ENCODE data around the gene KCNJ10. TPM values are rescaled to one million over a fixed set of nuclear protein-coding genes. Genes with fewer than 3 reads are reported as not detected.

The KCNJ10 gene
- under 1 TPM in 2 of 6 donors, not detected in 4; 0.08 to 0.09 TPM for total RNA-seq
- under 1 TPM in 1 of 2 donors, not detected in 1; 0.05 TPM for polyA plus RNA-seq

DNA sequence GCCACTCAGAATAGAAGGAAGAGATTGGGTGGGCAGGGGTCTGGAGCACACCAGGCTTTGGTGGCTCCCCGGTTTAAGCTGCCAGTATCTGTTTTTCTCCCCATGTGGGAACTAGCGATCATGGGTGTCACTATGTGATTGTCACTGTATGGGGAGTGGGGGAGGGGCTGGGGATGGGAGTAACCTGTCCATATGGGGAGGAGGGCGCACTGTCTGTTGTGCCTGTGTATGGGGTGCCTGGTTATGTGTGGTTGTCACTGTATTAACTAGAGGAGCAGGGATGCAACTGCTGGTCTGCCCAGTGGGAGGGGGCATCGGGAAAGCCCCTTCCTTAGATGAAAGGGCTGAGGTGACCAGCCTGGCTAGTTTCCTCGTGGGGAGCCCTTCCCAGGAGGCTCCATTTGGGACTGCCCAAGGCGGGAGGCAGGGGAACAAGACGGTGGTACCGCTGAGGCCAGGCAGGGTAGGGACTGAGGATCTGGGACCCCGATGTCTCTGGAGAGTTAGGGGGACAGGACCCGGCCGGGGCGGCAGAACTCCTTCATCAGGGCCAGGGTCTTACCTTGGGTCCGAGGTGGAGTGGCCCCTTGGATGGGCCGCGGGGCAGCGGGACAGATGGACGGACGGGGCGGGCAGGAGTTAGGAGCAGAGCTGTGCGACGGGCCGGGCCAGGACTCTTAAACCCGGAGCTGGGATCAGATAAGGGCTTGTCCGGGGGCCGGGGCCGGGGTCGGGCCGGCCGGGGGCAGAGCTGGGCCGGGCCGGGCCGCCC lies at the start of gene KCNJ10:
TSS of gene KCNJ10 (minus strand) at position 701 of the 772 bp plus-strand sequence. CDS start 27,628 bp downstream, outside the sequence.
- TF ChIP-seq, protein P1, sequence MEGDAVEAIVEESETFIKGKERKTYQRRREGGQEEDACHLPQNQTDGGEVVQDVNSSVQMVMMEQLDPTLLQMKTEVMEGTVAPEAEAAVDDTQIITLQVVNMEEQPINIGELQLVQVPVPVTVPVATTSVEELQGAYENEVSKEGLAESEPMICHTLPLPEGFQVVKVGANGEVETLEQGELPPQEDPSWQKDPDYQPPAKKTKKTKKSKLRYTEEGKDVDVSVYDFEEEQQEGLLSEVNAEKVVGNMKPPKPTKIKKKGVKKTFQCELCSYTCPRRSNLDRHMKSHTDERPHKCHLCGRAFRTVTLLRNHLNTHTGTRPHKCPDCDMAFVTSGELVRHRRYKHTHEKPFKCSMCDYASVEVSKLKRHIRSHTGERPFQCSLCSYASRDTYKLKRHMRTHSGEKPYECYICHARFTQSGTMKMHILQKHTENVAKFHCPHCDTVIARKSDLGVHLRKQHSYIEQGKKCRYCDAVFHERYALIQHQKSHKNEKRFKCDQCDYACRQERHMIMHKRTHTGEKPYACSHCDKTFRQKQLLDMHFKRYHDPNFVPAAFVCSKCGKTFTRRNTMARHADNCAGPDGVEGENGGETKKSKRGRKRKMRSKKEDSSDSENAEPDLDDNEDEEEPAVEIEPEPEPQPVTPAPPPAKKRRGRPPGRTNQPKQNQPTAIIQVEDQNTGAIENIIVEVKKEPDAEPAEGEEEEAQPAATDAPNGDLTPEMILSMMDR (IDR thresholded peaks at IDR 0.05): no peak
- intact Hi-C loops (cut with DNase I): no loop called here
- peak in 3 of 6 donors; percentile 23 to 80 (median 67) for DNase-seq
- Histone ChIP-seq H3K27ac (no peak within 1 kb of the TSS), H3K4me3 (peak within 1 kb of the TSS; percentile 26 to 60 (median 44)), H3K36me3 (no peaks in the 10 kb centered on the region), H3K9me3 (no peaks in the 10 kb centered on the region), H3K27me3 (no peaks in the 10 kb centered on the region), H3K4me1 (peaks cover 0 to 7% (median 7%) of the 10 kb centered on the region in 3 donors)
- no peak for FAIRE-seq
- WGBS, 2 donors: 21 to 22% methylated on average over 27 to 32 of the region's 32 CpGs
- ATAC-seq: peak in 3 of 4 donors; percentile 33 to 67 (median 56)

DNA sequence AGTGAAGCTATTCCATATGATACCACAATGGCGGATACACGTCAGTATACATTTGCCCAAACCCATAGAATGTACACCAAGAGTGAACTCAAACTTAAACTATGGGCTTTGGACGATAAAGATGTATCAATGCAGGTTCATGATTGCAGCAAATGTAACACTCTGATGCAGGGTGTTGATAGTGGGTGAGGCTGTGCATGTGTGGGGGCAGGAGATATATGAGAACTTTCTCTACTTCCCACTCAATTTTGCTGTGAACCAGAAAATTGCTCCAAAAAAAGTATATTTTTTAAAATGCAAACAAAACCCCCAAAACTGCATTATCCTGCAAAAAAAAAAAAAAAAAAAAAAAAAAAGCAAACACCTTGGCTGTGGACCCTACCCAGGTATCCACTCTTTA lies 49.0 kb upstream of the KCNJ10 start:
- FAIRE-seq (no peak), DNase-seq (no peak), ATAC-seq (no peak)
- Histone ChIP-seq H3K36me3 (no peaks in the 10 kb centered on the region), H3K9me3 (no peaks in the 10 kb centered on the region), H3K4me3 (no peak overlapping the region), H3K27me3 (no peaks in the 10 kb centered on the region), H3K27ac (no peak overlapping the region), H3K4me1 (no peaks in the 10 kb centered on the region)
- intact Hi-C loops (cut with DNase I): no loop called here
- TF ChIP-seq, protein P1 (IDR thresholded peaks at IDR 0.05): no peak
- WGBS, 2 donors: 83 to 86% methylated on average over 3 of the region's 3 CpGs

DNA sequence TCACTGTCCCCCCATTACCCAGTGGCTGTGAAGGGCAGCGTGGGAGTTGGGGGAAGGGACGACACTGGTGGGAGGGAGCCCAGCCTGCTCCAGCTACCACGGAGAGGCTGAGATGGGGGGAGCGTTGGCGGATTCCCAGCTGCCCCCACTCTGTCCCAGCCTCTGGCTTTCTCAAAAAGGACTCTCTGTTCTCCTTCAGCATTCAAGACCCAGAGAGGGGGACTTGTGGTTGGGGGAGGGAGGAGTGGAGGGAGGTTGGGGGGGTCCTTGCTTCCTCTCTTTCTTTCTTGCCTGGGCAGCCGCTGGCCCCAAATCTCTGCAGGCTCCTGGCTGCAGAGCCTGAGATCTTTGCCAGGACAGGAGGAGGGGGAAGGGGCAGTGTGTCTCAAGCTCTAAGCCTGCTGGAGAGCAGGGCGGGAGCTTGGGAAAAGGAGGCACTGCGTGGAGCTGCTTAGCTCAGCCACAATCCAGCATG lies 47.8 kb upstream of the KCNJ10 start:
- WGBS, 2 donors: 24 to 28% methylated on average over 8 of the region's 8 CpGs
- no peaks in the 10 kb centered on the region for H3K4me1 ChIP-seq
- DNase-seq (no peak), FAIRE-seq (no peak), ATAC-seq (peak in 3 of 4 donors; percentile 49 to 71 (median 60))
- intact Hi-C loops (cut with DNase I): no loop called here
- no peaks in the 10 kb centered on the region for H3K36me3 ChIP-seq
- no peak overlapping the region for H3K27ac ChIP-seq
- TF ChIP-seq, protein P1 (IDR thresholded peaks at IDR 0.05): no peak
- no peaks in the 10 kb centered on the region for H3K9me3 ChIP-seq
- H3K27me3 ChIP-seq: no peaks in the 10 kb centered on the region
- no peak overlapping the region for H3K4me3 ChIP-seq

DNA sequence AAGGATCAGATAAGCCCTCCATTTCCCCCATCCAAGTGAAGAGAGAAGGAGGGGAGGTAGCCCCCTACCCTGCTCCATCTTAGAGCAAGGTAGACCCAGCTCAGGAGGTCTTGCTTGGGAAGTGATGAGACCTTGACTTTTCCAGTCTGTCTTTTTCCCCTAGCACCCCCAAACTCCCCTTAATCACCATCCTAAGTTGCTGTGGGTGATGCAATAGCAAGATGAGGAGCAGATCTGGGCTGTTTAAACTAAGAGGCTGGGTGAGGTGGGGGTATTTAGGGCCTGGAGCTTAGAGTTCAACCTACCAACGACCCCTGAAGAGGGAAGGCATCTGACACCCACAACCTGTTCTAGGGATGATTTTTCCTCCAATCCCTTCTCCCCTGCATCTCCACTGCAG lies 47.3 kb upstream of the KCNJ10 start:
- intact Hi-C loops (cut with DNase I): no loop called here
- Histone ChIP-seq H3K4me3 (no peak overlapping the region), H3K27me3 (no peaks in the 10 kb centered on the region), H3K36me3 (no peaks in the 10 kb centered on the region), H3K4me1 (no peaks in the 10 kb centered on the region), H3K27ac (no peak overlapping the region), H3K9me3 (no peaks in the 10 kb centered on the region)
- FAIRE-seq: no peak
- WGBS, 2 donors: 0 to 15% methylated on average over 1 of the region's 1 CpG
- TF ChIP-seq, protein P1 (IDR thresholded peaks at IDR 0.05): no peak
- no peak for ATAC-seq
- no peak for DNase-seq

All from pancreas (tissue), 10 donors.